GM12864 (cell line): ENCODE data around the gene EXOSC1.

ENCODE experiments used
- DNase-seq: peaks from one replicate; pipeline ENCODE4 v3.0.0-alpha.2; 2011; ENCODE audit warnings: low read depth
- H3K4me3 ChIP-seq: 2 replicates; pipeline ENCODE4 v1.5.1; 2011; ENCODE audit warnings: mild to moderate bottlenecking, low read depth, low read length, control low read depth
- TF ChIP-seq, protein P1 (sequence below): IDR thresholded peaks from 2 replicates; pipeline ENCODE4 v1.5.1; 2011; ENCODE audit warnings: low read depth, mild to moderate bottlenecking, moderate library complexity, low read length, control low read depth, inconsistent platforms; ENCODE audit errors: missing control alignments

Gene EXOSC1

DNA sequence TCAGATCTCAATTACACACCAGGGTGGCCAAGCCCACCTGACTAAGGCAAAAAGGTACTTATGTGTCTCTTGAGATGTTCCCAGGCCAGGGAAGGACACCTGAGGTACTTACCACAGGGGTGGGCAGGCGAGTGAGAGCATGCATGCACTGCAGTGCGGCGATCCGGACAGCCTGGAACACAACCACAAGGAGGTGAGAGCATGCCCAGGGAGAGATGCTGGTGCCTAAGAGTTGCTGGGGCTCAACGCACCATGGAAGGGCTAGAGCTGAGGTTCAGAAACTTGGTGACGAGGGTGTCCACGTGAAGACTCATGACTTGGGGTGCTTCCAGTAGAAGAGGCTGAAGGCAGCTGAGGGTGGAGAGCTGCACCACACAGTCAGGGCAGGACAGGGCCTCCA is 13.3 kb upstream of the EXOSC1 start:
- TF ChIP-seq, protein P1, sequence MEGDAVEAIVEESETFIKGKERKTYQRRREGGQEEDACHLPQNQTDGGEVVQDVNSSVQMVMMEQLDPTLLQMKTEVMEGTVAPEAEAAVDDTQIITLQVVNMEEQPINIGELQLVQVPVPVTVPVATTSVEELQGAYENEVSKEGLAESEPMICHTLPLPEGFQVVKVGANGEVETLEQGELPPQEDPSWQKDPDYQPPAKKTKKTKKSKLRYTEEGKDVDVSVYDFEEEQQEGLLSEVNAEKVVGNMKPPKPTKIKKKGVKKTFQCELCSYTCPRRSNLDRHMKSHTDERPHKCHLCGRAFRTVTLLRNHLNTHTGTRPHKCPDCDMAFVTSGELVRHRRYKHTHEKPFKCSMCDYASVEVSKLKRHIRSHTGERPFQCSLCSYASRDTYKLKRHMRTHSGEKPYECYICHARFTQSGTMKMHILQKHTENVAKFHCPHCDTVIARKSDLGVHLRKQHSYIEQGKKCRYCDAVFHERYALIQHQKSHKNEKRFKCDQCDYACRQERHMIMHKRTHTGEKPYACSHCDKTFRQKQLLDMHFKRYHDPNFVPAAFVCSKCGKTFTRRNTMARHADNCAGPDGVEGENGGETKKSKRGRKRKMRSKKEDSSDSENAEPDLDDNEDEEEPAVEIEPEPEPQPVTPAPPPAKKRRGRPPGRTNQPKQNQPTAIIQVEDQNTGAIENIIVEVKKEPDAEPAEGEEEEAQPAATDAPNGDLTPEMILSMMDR: no peak
- no peak for DNase-seq
- no peak overlapping the region for H3K4me3 ChIP-seq

- DNase-seq: no peak
- TF ChIP-seq, protein P1: no peak
- H3K4me3 ChIP-seq: no peak overlapping the region
Observed at GRCh38 chr10:97456686-97457065, 10.9 kb upstream of the EXOSC1 start.

DNA sequence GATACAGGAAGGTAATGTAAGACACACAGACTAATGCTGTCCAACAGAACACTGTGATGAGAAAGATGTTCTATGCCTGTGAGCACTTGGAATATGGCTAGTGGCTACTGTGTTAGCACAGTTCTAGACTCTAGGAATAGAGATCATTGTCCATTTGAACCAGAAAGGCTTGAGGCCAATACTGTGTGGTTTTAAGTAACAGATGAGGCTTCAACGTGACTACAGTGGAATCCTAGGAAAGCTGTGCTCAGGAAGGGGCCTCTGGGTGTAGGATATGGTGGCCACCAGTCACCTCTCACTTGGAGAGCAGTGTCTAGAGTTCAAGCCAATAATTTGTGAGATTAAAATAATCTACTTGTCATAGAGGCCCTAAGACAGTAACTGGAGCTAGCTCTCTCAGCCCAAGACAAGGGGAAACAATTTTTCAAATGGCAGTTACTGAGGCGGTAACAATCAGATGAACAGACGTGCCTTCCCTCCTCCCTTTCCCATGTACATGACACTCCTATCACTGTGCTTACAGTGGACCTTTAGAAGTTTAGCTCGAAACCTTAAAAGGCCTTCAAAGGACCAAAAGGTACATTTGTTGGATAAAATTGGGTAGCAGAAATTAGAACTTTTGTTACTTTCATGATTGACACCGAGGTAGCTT is 10.4 kb upstream of the EXOSC1 start:
- TF ChIP-seq, protein P1: no peak
- no peak overlapping the region for H3K4me3 ChIP-seq
- DNase-seq: no peak

DNA sequence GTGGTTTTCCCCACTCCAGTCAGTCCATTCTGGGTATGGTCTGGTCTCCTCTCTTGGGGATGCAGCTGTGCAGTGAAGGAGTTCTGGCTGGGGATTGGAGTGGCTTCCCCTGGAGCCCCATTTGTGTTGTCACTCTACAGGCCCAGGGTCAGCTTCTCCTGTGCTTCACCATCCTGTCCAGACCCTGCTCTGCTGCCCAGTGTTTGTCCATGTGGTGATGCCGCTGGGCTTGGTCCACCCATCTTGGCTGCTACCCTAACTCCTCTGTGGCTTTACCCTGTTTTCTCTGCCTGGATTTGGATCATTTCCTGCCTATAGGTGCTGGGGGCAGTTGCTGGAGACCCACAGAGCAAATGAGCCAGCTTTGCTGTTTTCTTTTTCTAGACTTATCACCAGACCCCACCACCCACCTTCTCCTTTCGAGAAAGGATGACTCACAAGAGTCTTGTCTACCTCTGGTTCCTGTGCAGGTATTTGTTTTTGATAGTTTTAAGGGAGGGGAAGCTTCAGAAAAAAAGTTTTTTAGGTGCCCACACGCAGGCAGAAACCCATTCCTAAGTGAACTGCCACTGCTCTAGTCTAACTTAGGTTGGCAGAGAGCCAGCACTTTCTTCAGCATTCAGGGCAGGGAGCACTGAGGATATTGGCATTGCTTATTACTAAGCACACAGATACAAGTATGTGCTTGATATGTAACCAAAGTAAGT is 8.7 kb upstream of the EXOSC1 start:
- no peak overlapping the region for H3K4me3 ChIP-seq
- TF ChIP-seq, protein P1: no peak
- no peak for DNase-seq

DNA sequence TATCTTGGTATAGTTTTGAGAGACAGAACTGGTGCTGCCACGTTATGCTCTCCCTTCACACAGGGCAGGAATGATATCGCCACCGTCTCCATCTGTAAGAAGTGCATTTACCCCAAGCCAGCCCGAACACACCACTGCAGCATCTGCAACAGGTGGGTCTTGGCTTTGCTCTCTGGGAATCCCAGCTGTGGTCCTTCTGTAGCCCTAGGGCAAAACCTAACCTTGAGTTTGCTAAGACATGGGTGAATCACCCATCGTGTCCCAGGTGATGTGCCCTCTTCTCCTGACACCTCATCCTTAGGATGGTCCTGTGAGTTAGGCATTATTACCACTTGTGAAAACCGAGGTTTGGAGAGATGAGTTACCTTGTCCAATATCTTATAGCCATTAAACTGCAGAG is 6.5 kb upstream of the EXOSC1 start:
- no peak overlapping the region for H3K4me3 ChIP-seq
- TF ChIP-seq, protein P1: no peak
- no peak for DNase-seq

GRCh38 chr10:97451605-97452004 is 5.8 kb upstream of the EXOSC1 start:
- no peak overlapping the region for H3K4me3 ChIP-seq
- no peak for DNase-seq
- TF ChIP-seq, protein P1: no peak

- no peak for DNase-seq
- TF ChIP-seq, protein P1: no peak
- no peak overlapping the region for H3K4me3 ChIP-seq
Observed at GRCh38 chr10:97450828-97451227, 5.0 kb upstream of the EXOSC1 start.
